ENCODE results near the gene CDH3.

GRCh38 chr16:68732741-68733399 is 87.8 kb downstream of the CDH3 start:
- no peak for TF ChIP-seq CTCF (optimal IDR thresholded peaks at IDR 0.05 in 1 of 3, IDR thresholded peaks at IDR 0.05 in 1 of 3, conservative IDR thresholded peaks at IDR 0.05 in 1 of 3; ENCODE audit: extremely low read depth in 1 of 3, insufficient read depth in 2 of 3, low read length in 3 of 3)
- TF ChIP-seq EZH2 (IDR thresholded peaks at IDR 0.05; ENCODE audit: low read length), result no peak

Data from keratinocyte (primary cell).